A549 (cell line): ENCODE data around the gene GTF2H4. TPM values are rescaled to one million over a fixed set of nuclear protein-coding genes. Genes with fewer than 3 reads are reported as not detected.

Source experiments
- ATAC-seq, 2 experiments: fragments of 200-7000 bp in 1 of 2; fragments of >200 bp in 1 of 2; cut with Nextera tagmentation in 1 of 2; cut with Tn5 transposase in 1 of 2; 3 replicates each; pipeline versions ENCODE4 v1.8.0 to v1.9.1; 2018 to 2020; ENCODE audit warnings: mild to moderate bottlenecking in 1 of 2, moderate library complexity in 1 of 2
- CTCF ChIA-PET: fragments of 300-600 bp; sonication (Branson Sonifier 250); formaldehyde crosslinking; extraction: SDS; loops from one replicate; lab custom pipeline; 2021; ENCODE audit warnings: antibody characterized with exemption, inconsistent platforms; lab: Yijun Ruan, JAX
- POLR2A ChIA-PET: fragments of 350-600 bp; formaldehyde crosslinking; extraction: SDS; loops from one replicate; lab custom pipeline; 2021; ENCODE audit warnings: antibody characterized with exemption, inconsistent platforms; lab: Yijun Ruan, JAX
- DNase-seq, 2 experiments: peaks; one replicate each; pipeline versions ENCODE4 v3.0.0 to v3.0.0-alpha.2; 2011 to 2016; ENCODE audit warnings: low read depth in 1 of 2, low spot score in 1 of 2
- FAIRE-seq: peaks from 2 replicates; lab custom pipeline; 2011; peaks lifted over from hg19 to GRCh38; lab: Jason Lieb, UNC
- H3K27ac ChIP-seq, 2 experiments: fragments of >200 bp; sonication (Bioruptor Twin); formaldehyde crosslinking; 3 replicates each; pipeline ENCODE4 v1.5.1; 2016 to 2017
- H3K4me1 ChIP-seq: fragments of >200 bp; sonication (Bioruptor Twin); formaldehyde crosslinking; 3 replicates; pipeline ENCODE4 v1.6.1; 2016
- H3K4me2 ChIP-seq: fragments of >200 bp; sonication (Bioruptor Twin); formaldehyde crosslinking; 3 replicates; pipeline ENCODE4 v1.6.1; 2016
- H3K4me3 ChIP-seq: fragments of >200 bp; sonication (Bioruptor Twin); formaldehyde crosslinking; 3 replicates; pipeline ENCODE4 v1.5.1; 2016
- H3K9me3 ChIP-seq: fragments of >200 bp; sonication (Bioruptor Twin); formaldehyde crosslinking; 3 replicates; pipeline ENCODE4 v1.6.1; 2016
- ATOH8 ChIP-seq: fragments of 250-450 bp; sonication (Bioruptor Pico); IDR thresholded peaks from 2 replicates; pipeline ENCODE4 v1.5.0; 2020; ENCODE audit warnings: low read depth, mild to moderate bottlenecking, moderate library complexity
- BCL3 ChIP-seq: fragments of >200 bp; sonication (Bioruptor Twin); formaldehyde crosslinking; IDR thresholded peaks from 3 replicates; pipeline ENCODE4 v1.6.1; 2016
- EHMT2 ChIP-seq: fragments of 200-600 bp; sonication (generic); IDR thresholded peaks from 2 replicates; pipeline ENCODE4 v1.6.1; 2016; ENCODE audit warnings: antibody characterized with exemption, low read depth, mild to moderate bottlenecking, moderate library complexity
- ELK1 ChIP-seq: fragments of 150-350 bp; IDR thresholded peaks from 2 replicates; pipeline ENCODE4 v1.6.1; 2014; ENCODE audit warnings: low read depth, mild to moderate bottlenecking, low read length
- EP300 ChIP-seq, 2 experiments: fragments of >200 bp; sonication (Bioruptor Twin); formaldehyde crosslinking; IDR thresholded peaks; 2 replicates in 1 of 2; 3 replicates in 1 of 2; pipeline ENCODE4 v1.6.1; 2016 to 2017
- ESRRA ChIP-seq: fragments of 150-350 bp; IDR thresholded peaks from 2 replicates; pipeline ENCODE4 v1.6.1; 2014; ENCODE audit warnings: mild to moderate bottlenecking, low read length, borderline replicate concordance
- FOSL2 ChIP-seq, 2 experiments: fragments of 450-650 bp in 1 of 2; fragments of >200 bp in 1 of 2; sonication (Bioruptor Twin) in 1 of 2; formaldehyde crosslinking; IDR thresholded peaks; 2 replicates each; pipeline versions ENCODE4 v1.5.0 to v1.6.1; 2016 to 2020; ENCODE audit warnings: mild to moderate bottlenecking in 1 of 2, moderate library complexity in 1 of 2
- GATA3 ChIP-seq: IDR thresholded peaks from 2 replicates; pipeline ENCODE4 v1.6.1; 2012; ENCODE audit warnings: borderline replicate concordance
- JUN ChIP-seq, 2 experiments: fragments of >200 bp; sonication (Bioruptor Twin); formaldehyde crosslinking; IDR thresholded peaks; 2 replicates in 1 of 2; 3 replicates in 1 of 2; pipeline ENCODE4 v1.6.1; 2016 to 2017
- JUNB ChIP-seq: fragments of >200 bp; sonication (Bioruptor Twin); formaldehyde crosslinking; IDR thresholded peaks from 2 replicates; pipeline ENCODE4 v1.6.1; 2016
- KDM1A ChIP-seq: fragments of 200-600 bp; sonication (generic); IDR thresholded peaks from 2 replicates; pipeline ENCODE4 v1.6.1; 2016; ENCODE audit warnings: low read depth, mild to moderate bottlenecking
- NFE2L2 ChIP-seq: fragments of 150-350 bp; conservative IDR thresholded peaks from 2 replicates; pipeline ENCODE4 v1.6.1; 2014; ENCODE audit warnings: low read length
- NR3C1 ChIP-seq: fragments of >200 bp; sonication (Bioruptor Twin); formaldehyde crosslinking; IDR thresholded peaks from 3 replicates; pipeline ENCODE4 v1.6.1; 2017
- PHF8 ChIP-seq: fragments of 200-600 bp; sonication (generic); IDR thresholded peaks from 2 replicates; pipeline ENCODE4 v1.6.1; 2016; ENCODE audit warnings: low read depth, mild to moderate bottlenecking, antibody characterized with exemption, moderate library complexity, borderline replicate concordance
- RAD21 ChIP-seq, 2 experiments: fragments of >200 bp in 1 of 2; sonication (Bioruptor Twin) in 1 of 2; formaldehyde crosslinking in 1 of 2; IDR thresholded peaks in 1 of 2; conservative IDR thresholded peaks in 1 of 2; 2 replicates in 1 of 2; 3 replicates in 1 of 2; pipeline ENCODE4 v1.6.1; 2012 to 2018; ENCODE audit warnings: inconsistent platforms in 1 of 2
- RNF2 ChIP-seq: fragments of 200-600 bp; sonication (generic); IDR thresholded peaks from 2 replicates; pipeline ENCODE4 v1.6.1; 2016; ENCODE audit warnings: low read depth, mild to moderate bottlenecking, antibody characterized with exemption, moderate library complexity, borderline replicate concordance
- SMC3 ChIP-seq: fragments of >200 bp; sonication (Bioruptor Twin); formaldehyde crosslinking; IDR thresholded peaks from 3 replicates; pipeline ENCODE4 v1.6.1; 2018; ENCODE audit warnings: inconsistent platforms
- SREBF2 ChIP-seq: fragments of 450-650 bp; IDR thresholded peaks from 2 replicates; pipeline ENCODE4 v1.6.1; 2014; ENCODE audit warnings: mild to moderate bottlenecking, moderate library complexity
- TP53 ChIP-seq: fragments of 250-450 bp; sonication (Bioruptor Pico); IDR thresholded peaks from 2 replicates; pipeline ENCODE4 v1.5.0; 2021; ENCODE audit warnings: mild to moderate bottlenecking, moderate library complexity
- USF2 ChIP-seq: fragments of 450-650 bp; IDR thresholded peaks from 2 replicates; pipeline ENCODE4 v1.6.1; 2014; ENCODE audit warnings: antibody characterized with exemption
- ZC3H11A ChIP-seq: fragments of 450-650 bp; IDR thresholded peaks from 2 replicates; pipeline ENCODE4 v1.6.1; 2014; ENCODE audit warnings: antibody characterized with exemption, mild to moderate bottlenecking
- ZNF302 ChIP-seq: fragments of 250-450 bp; sonication (Bioruptor Pico); IDR thresholded peaks from 2 replicates; pipeline ENCODE4 v1.9.0; 2021; ENCODE audit warnings: inconsistent platforms, mild to moderate bottlenecking, moderate library complexity
- ZSCAN20 ChIP-seq: fragments of 250-450 bp; sonication (Bioruptor Pico); IDR thresholded peaks from 2 replicates; pipeline ENCODE4 v1.8.0; 2022; ENCODE audit warnings: mild to moderate bottlenecking, moderate library complexity
- WGBS: methylation state at CpG from one replicate; pipeline ENCODE4 v1.1.6; 2017; ENCODE audit errors: missing lambda C conversion rate; 5-methylcytosine and 5-hydroxymethylcytosine counted together
- polyA plus RNA-seq, 4 experiments: library from polyadenylated mRNA; depleted of rRNA in 3 of 4; stranded (reverse); fragments of >200 nt; fragmentation: RNase III in 1 of 4; extraction: RNeasy Plus Mini Kit Qiagen cat#74134 plus additional on column Dnase treatment in 1 of 4; gene quantifications; 2 replicates in 3 of 4; 3 replicates in 1 of 4; pipeline ENCODE4 v1.2.3, GENCODE V29; 2011 to 2017
- TF ChIP-seq, protein P1 (sequence below): IDR thresholded peaks from 2 replicates; pipeline ENCODE4 v1.6.1; 2012

Gene GTF2H4
- polyA plus RNA-seq, 2 of the 4 experiments (the other 2 are of a cell fraction): 19.7 to 24.1 TPM

DNA sequence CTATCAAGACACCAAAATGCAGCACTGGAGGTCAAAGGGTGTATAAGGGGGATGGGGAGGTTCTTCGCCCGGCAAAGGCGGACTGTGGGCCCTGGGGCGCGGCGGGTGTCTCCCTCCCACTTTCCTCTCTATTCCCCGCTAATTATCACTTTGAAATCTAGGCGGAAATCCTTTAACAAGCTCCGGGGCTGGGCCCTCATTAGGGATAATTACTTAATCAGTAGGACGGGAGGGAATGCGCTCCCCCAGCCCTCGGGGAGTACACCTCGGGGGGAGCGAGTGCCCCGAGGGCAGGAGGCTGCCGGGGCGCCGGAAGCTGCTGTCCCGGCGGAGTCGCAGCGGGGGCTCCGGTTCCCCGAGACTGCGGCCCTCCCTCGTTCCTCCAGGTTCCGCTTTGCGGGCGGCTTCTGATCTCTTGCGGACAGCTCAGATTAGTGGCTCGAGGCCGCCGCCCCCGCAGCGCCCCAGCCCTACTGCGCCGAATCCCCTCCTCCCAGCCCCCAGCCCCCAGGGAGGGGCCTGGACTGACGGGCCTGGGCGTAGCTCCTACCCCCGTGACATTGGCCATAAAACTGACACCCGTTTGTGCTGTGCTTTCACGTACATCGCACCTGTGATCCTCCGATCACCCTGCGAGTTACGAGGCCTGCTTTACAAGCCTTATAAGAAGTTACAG, 47.5 kb downstream of the GTF2H4 start:
- DNase-seq (no peak), FAIRE-seq (no peak), ATAC-seq (no peak)
- 86% methylated on average over 27 of the region's 46 CpGs for WGBS
- ChIA-PET POLR2A (no interaction called here), CTCF (interaction anchor here (1.3 to 1.5 kb wide), 2 partner anchors 13 to 20 kb away, joined by 4 to 5 read pairs; no protein-coding TSS in a partner anchor)
- Histone ChIP-seq H3K9me3 (no peaks in the 10 kb centered on the region), H3K4me2 (no peak overlapping the region), H3K4me3 (no peak overlapping the region), H3K27ac (no peak overlapping the region), H3K4me1 (no peaks in the 10 kb centered on the region)
- TF ChIP-seq SREBF2 (no peak), KDM1A (no peak), TP53 (CRISPR knock-in tag) (no peak), ELK1 (no peak), JUNB (no peak), FOSL2 (IDR thresholded peaks at IDR 0.05) (no peak), FOSL2 (CRISPR knock-in tag; IDR thresholded peaks at IDR 0.05) (no peak), BCL3 (no peak), NR3C1 (no peak), PHF8 (no peak)
- TF ChIP-seq, protein P1, sequence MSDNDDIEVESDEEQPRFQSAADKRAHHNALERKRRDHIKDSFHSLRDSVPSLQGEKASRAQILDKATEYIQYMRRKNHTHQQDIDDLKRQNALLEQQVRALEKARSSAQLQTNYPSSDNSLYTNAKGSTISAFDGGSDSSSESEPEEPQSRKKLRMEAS: no peak

DNA sequence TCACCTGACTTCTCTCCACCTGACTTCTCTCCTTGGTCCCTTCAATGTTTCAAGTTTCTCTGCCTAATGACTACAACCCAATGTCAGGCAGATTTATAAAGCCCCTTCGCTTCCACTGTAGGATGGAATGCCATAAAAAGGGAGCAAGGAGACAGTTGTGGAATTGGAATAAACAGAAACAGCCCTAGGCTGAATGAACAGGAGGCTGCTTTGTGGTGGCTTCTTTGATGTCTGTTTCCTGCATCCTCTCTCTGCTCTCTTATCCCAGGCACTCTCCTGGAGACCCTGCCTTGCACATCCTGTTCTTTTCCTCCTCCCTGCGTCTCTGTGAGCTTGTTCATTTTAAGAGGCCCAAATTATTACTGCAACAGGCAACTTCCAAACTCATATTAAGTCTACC, 49.7 kb downstream of the GTF2H4 start:
- ChIA-PET POLR2A (no interaction called here), CTCF (interaction anchor here (0.7 to 0.8 kb wide), 2 partner anchors 42 to 84 kb away, joined by 3 read pairs; no protein-coding TSS in a partner anchor)
- Histone ChIP-seq H3K9me3 (no peaks in the 10 kb centered on the region), H3K27ac (no peak overlapping the region), H3K4me3 (no peak overlapping the region), H3K4me2 (no peak overlapping the region), H3K4me1 (no peaks in the 10 kb centered on the region)
- DNase-seq (no peak), FAIRE-seq (no peak), ATAC-seq (no peak)
- WGBS: 84% methylated on average over 2 of the region's 2 CpGs
- TF ChIP-seq USF2 (no peak), JUN (IDR thresholded peaks at IDR 0.05) (no peak), ZC3H11A (no peak), RAD21 (conservative IDR thresholded peaks at IDR 0.05 in 1 of 2, IDR thresholded peaks at IDR 0.05 in 1 of 2) (no peak), FOSL2 (IDR thresholded peaks at IDR 0.05) (no peak), FOSL2 (CRISPR knock-in tag; IDR thresholded peaks at IDR 0.05) (no peak), GATA3 (no peak), ZNF302 (CRISPR knock-in tag) (no peak), TP53 (CRISPR knock-in tag) (no peak), EP300 (IDR thresholded peaks at IDR 0.05) (no peak), ATOH8 (no peak), SMC3 (no peak), BCL3 (no peak), EHMT2 (no peak), ESRRA (no peak), NFE2L2 (no peak), RNF2 (no peak), SREBF2 (no peak), ZSCAN20 (CRISPR knock-in tag) (no peak)
